H1 (cell line): ENCODE results near the gene CYP26A1. TPM values are rescaled to one million over a fixed set of nuclear protein-coding genes. Genes with fewer than 3 reads are reported as not detected.
A peak's percentile ranks its signal among the peaks of the same experiment; 100 is the strongest.

Experiments used
- CBX8 ChIP-seq: fragments of 300-800, 300-1000 bp; sonication (generic); IDR thresholded peaks from 2 replicates; pipeline ENCODE4 v1.7.1; 2016; ENCODE audit warnings: low read depth, low read length, borderline replicate concordance
- CREB1 ChIP-seq: IDR thresholded peaks from 2 replicates; pipeline ENCODE4 v1.6.1; 2012; ENCODE audit warnings: inconsistent platforms
- EZH2 ChIP-seq: fragments of 200-600 bp; sonication (generic); IDR thresholded peaks from 2 replicates; pipeline ENCODE4 v1.7.1; 2012; ENCODE audit warnings: low read depth, mild to moderate bottlenecking, moderate library complexity, low read length, inconsistent platforms; ENCODE audit not compliant: severe bottlenecking
- NANOG ChIP-seq: IDR thresholded peaks from 2 replicates; pipeline ENCODE4 v1.6.1; 2011; ENCODE audit warnings: low read length, low read depth, mild to moderate bottlenecking, inconsistent platforms; ENCODE audit not compliant: insufficient read depth, poor library complexity, severe bottlenecking
- POLR2A ChIP-seq, 2 experiments: IDR thresholded peaks; 1 replicate in 1 of 2; 2 replicates in 1 of 2; pipeline ENCODE4 v1.6.1; 2011; ENCODE audit warnings: low read depth in 2 of 2, low read length in 2 of 2, mild to moderate bottlenecking in 2 of 2; ENCODE audit errors: control extremely low read depth in 1 of 2
- RAD21 ChIP-seq, 2 experiments: IDR thresholded peaks in 1 of 2; conservative IDR thresholded peaks in 1 of 2; 2 replicates each; pipeline ENCODE4 v1.6.1; 2011; ENCODE audit warnings: low read depth in 2 of 2, low read length in 2 of 2, improper control_type of control experiment in 1 of 2, inconsistent platforms in 1 of 2, mild to moderate bottlenecking in 1 of 2, moderate library complexity in 1 of 2
- TEAD4 ChIP-seq: IDR thresholded peaks from 2 replicates; pipeline ENCODE4 v1.6.1; 2012; ENCODE audit warnings: low read depth, low read length, inconsistent platforms, mixed read lengths
- polyA plus RNA-seq, 7 experiments: library from polyadenylated mRNA; depleted of rRNA in 3 of 7; stranded (reverse) in 5 of 7; unstranded in 2 of 7; fragments of >200 nt in 5 of 7; fragments of 200-250 nt in 2 of 7; gene quantifications; 1 replicate in 5 of 7; 2 replicates in 1 of 7; 4 replicates in 1 of 7; pipeline versions ENCODE4 v1.2.1 to v1.2.3, GENCODE V29; 2011 to 2013; ENCODE audit warnings: missing spikeins in 2 of 7, mixed read lengths in 2 of 7
- total RNA-seq: library from RNA; stranded (reverse); fragmentation: NEBNext Ultra II Directional; extraction: Animal tissue kit (Norgen Biotek cat#: 25700); gene quantifications from 2 replicates; pipeline ENCODE4 v1.2.1, GENCODE V29; 2021
- TF ChIP-seq, protein P1 (sequence below): fragments of 300-600 bp; sonication (generic); IDR thresholded peaks from 2 replicates; pipeline ENCODE4 v1.7.1; 2012; ENCODE audit warnings: low read length, moderate library complexity, mild to moderate bottlenecking, inconsistent platforms; ENCODE audit not compliant: insufficient replicate concordance
- TF ChIP-seq, protein P2 (sequence below): IDR thresholded peaks from 2 replicates; pipeline ENCODE4 v1.6.1; 2012; ENCODE audit warnings: inconsistent platforms

CYP26A1 gene
- total and polyA plus RNA-seq, 2 of the 8 experiments (the other 6 are each of a cell fraction or from before 2014, with no cell fraction given): 5.0 to 9.1 TPM

DNA sequence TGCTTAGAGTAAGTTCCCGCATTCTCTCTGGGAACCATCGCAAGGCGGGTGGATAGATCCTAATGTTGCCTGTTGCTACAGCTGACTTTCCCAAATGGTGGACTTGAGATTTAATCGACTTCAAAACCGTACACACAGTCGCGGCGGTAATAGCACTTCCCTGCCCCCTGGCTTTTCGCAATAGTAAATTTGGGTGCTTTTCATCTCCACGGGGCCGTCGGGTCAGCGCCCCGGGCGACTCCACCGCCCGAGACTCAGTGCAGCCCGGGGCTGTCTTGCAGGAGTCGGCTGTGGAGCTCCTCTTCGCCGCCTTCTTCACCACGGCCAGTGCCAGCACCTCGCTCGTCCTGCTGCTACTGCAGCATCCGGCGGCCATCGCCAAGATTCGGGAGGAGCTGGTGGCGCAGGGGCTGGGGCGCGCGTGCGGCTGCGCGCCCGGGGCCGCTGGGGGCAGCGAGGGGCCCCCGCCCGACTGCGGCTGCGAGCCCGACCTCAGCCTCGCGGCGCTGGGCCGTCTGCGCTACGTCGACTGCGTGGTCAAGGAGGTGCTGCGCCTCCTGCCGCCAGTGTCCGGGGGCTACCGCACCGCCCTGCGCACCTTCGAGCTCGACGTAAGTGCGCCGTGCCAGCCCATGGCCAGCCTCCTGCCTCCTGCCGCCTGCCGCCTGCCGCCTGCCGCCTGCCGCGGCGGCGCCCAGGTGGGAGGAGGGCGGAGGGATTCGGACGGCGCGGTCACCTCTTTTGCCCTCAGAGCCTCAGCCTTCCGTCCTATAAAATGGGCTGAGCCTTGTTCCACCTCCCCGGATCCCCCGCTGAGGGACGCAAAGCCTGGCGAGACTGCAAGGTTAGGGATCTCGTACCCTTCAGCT is 7.8 kb upstream of the CYP26A1 start (continued):
- TF ChIP-seq, protein P1, sequence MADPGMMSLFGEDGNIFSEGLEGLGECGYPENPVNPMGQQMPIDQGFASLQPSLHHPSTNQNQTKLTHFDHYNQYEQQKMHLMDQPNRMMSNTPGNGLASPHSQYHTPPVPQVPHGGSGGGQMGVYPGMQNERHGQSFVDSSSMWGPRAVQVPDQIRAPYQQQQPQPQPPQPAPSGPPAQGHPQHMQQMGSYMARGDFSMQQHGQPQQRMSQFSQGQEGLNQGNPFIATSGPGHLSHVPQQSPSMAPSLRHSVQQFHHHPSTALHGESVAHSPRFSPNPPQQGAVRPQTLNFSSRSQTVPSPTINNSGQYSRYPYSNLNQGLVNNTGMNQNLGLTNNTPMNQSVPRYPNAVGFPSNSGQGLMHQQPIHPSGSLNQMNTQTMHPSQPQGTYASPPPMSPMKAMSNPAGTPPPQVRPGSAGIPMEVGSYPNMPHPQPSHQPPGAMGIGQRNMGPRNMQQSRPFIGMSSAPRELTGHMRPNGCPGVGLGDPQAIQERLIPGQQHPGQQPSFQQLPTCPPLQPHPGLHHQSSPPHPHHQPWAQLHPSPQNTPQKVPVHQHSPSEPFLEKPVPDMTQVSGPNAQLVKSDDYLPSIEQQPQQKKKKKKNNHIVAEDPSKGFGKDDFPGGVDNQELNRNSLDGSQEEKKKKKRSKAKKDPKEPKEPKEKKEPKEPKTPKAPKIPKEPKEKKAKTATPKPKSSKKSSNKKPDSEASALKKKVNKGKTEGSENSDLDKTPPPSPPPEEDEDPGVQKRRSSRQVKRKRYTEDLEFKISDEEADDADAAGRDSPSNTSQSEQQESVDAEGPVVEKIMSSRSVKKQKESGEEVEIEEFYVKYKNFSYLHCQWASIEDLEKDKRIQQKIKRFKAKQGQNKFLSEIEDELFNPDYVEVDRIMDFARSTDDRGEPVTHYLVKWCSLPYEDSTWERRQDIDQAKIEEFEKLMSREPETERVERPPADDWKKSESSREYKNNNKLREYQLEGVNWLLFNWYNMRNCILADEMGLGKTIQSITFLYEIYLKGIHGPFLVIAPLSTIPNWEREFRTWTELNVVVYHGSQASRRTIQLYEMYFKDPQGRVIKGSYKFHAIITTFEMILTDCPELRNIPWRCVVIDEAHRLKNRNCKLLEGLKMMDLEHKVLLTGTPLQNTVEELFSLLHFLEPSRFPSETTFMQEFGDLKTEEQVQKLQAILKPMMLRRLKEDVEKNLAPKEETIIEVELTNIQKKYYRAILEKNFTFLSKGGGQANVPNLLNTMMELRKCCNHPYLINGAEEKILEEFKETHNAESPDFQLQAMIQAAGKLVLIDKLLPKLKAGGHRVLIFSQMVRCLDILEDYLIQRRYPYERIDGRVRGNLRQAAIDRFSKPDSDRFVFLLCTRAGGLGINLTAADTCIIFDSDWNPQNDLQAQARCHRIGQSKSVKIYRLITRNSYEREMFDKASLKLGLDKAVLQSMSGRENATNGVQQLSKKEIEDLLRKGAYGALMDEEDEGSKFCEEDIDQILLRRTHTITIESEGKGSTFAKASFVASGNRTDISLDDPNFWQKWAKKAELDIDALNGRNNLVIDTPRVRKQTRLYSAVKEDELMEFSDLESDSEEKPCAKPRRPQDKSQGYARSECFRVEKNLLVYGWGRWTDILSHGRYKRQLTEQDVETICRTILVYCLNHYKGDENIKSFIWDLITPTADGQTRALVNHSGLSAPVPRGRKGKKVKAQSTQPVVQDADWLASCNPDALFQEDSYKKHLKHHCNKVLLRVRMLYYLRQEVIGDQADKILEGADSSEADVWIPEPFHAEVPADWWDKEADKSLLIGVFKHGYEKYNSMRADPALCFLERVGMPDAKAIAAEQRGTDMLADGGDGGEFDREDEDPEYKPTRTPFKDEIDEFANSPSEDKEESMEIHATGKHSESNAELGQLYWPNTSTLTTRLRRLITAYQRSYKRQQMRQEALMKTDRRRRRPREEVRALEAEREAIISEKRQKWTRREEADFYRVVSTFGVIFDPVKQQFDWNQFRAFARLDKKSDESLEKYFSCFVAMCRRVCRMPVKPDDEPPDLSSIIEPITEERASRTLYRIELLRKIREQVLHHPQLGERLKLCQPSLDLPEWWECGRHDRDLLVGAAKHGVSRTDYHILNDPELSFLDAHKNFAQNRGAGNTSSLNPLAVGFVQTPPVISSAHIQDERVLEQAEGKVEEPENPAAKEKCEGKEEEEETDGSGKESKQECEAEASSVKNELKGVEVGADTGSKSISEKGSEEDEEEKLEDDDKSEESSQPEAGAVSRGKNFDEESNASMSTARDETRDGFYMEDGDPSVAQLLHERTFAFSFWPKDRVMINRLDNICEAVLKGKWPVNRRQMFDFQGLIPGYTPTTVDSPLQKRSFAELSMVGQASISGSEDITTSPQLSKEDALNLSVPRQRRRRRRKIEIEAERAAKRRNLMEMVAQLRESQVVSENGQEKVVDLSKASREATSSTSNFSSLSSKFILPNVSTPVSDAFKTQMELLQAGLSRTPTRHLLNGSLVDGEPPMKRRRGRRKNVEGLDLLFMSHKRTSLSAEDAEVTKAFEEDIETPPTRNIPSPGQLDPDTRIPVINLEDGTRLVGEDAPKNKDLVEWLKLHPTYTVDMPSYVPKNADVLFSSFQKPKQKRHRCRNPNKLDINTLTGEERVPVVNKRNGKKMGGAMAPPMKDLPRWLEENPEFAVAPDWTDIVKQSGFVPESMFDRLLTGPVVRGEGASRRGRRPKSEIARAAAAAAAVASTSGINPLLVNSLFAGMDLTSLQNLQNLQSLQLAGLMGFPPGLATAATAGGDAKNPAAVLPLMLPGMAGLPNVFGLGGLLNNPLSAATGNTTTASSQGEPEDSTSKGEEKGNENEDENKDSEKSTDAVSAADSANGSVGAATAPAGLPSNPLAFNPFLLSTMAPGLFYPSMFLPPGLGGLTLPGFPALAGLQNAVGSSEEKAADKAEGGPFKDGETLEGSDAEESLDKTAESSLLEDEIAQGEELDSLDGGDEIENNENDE: no peak
- TF ChIP-seq EZH2 (peak; percentile 81), NANOG (no peak), CBX8 (no peak), POLR2A (IDR thresholded peaks at IDR 0.05; ENCODE audit: control extremely low read depth in 1 of 2, low read depth in 2 of 2, low read length in 2 of 2) (no peak), TEAD4 (no peak), RAD21 (IDR thresholded peaks at IDR 0.05 in 1 of 2, conservative IDR thresholded peaks at IDR 0.05 in 1 of 2; ENCODE audit: low read depth in 2 of 2, low read length in 2 of 2) (peak; percentile 23 to 31; a peak in 3 of 4 replicates), CREB1 (peak; percentile 33; the same call in 1 of the 2 replicates)
- TF ChIP-seq, protein P2, sequence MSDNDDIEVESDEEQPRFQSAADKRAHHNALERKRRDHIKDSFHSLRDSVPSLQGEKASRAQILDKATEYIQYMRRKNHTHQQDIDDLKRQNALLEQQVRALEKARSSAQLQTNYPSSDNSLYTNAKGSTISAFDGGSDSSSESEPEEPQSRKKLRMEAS: peak; percentile 86
